CD4-positive, alpha-beta T cell treated with Interleukin-17A for 4 hours (primary cell): ENCODE measurements around the gene GNAQ.

Experiments
- DNase-seq: peaks from one replicate; pipeline ENCODE4 v3.0.0-alpha.2; 2020; ENCODE audit warnings: mixed read lengths

Gene GNAQ

DNA sequence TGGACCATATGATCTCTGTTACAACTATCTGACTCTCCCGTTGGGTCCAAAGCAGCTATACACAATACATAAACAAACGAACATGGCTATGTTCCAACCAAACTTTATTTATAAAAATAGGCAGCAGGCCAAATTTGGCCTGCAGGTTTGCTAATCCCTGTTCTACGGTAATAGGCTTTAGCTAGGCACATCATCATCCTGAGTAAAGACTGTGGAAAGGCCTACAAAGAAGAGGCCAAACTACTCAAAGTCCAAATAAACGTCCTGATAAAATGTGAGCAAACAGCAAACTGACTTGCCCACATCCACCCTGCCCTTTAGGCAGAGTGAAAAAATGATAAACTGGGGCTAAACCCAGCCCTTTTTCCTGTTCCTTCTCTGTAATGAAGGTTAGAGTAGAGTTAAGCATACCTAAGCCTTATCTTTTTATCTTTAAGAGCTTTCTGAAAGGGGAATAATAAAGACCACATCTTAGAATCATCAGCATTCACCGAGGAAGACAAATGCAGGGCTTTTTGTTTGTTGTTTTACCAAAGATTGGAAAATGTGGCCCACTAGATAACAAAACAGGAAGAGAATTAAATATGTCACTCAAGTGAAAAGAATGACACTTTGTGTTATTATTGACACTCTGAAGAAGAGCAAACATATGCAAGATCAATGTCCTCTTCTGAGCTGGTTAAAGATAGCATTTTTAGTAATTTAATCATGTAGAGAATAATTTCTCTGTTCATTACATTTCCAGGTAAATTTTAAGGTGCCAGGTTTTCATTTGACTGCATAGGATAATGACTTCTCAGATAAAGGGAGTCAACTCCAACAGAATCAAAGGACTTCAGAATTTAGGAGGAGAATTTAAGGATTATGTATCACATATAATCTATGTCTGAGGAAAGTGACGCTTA is 223.5 kb downstream of the GNAQ start:
- DNase-seq, result no peak

DNA sequence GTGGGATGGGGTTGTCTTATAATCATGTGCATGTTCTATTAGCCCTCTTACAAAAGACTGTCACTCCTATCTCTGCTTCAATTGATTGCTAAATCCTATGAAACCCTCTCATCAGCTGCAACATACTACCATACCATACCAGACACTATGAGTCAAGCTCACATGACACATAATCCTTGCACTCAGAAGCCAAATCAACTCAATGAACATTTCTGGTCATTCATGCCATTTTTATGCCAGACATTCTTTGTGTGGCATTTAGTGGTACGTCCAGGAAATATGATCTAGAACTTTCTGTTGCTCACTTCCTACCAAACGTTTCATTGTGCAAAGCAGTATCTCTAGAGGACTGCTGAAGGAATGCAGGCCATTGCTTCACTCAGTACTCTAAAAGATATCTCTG is 224.3 kb downstream of the GNAQ start:
- DNase-seq, result no peak

DNA sequence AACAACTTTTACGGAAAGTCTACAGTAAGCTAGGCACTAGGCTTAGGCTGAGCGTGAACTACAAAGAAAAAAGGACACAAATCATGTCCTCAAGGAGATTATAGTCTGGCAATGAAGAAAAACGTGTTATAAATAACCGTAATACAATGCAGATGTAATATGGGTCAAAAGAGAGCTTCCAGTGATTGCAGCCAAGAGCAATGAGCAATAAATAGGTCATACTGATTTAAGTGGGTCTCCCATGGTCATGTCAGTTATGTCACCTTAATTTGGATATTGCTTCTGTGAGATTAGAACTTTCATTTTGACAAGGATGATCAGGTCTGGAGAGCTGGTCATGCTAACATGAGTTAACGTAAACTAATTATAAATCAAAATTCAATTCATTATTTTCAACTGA is 224.9 kb downstream of the GNAQ start:
- DNase-seq, result no peak

DNA sequence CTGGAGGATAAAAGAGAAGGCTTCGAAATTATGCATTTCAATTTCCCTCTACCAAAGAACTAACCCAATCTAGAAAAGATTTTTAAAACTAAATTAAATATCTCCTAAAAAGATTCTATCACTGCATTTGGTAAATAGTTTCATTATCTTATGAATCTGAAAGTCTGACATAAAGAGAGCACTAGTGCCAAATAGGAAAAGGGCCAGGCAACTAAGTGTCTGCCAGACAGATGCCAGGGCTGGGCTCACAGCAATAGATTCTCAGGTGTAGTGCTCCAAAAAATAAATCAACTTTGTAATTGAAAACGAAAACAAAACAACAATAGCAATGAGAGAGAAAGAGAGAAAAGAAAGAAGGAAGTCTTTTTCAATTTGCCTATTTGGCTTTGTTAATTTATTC is 225.8 kb downstream of the GNAQ start:
- DNase-seq, result no peak

DNA sequence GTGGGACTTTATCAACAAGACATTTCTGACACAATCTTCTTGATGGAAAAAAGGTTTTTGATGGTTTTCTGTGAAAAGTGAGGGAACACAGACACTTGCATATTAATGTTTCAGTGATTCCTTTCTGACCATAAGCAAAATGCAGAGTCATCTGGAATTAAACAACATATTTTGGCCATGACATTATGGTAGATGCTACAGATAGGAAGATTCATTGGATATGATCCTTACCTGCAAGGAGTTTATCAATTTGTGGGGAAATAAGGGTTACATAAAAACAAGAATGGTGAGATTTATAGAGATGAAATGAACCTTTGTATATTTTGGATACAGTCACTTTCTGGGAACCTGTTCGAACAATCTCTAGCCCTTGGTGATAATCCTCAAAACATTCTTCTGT is 228.2 kb downstream of the GNAQ start:
- DNase-seq, result no peak

DNA sequence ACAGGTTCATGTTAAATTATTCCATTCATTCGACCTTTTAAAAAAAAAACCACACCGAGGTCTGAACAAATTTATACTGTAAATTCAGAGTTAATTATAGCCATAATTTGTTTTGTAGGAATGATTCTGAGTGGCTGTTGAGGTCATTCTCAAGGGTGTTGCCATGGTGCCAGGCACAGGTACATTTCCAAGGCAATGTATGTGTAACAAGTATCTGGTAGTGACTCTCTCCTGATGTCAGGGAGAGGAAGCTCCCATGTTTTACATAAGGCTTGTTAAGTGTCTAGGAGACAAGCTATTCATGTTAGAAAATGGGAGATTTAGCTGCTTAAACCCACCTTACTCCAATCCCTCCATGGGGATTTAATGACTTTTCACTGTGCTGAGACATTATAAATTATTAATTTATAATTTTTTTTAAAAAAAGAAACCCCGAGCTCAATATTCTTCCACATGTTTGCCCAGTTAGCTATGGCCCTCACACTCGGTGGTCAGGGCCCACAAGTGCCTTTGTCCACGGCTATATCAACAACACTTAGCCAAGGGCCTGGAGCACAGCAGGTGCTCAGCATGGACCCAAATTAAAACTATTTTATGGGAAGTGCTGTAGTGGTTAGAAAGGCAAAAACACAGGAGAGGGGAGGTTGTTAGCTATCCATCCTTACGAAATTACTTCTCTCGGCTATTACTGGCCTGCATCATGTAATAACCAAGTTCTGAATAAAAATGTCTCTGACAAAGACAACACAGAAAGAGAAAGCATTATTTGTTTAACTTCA is 228.9 kb downstream of the GNAQ start:
- no peak for DNase-seq

DNA sequence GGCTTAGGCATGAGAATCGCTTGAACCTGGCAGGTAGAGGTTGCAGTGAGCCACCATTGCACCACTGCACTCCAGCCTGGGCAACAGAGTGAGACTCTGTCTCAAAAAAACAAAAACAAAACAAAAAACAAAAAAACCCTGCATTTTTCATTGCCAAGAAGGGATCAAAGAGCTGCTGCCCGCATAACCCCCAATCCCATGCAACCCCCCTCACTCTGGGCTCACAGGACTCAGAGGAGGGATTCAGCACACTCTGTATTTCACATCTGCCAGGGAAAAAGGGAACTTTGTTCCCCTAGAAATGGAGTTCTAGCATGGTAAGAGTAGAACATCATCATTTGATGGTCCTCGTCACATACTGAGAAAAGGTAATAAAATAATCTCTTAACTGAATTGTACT is 229.5 kb downstream of the GNAQ start:
- DNase-seq, result no peak

DNA sequence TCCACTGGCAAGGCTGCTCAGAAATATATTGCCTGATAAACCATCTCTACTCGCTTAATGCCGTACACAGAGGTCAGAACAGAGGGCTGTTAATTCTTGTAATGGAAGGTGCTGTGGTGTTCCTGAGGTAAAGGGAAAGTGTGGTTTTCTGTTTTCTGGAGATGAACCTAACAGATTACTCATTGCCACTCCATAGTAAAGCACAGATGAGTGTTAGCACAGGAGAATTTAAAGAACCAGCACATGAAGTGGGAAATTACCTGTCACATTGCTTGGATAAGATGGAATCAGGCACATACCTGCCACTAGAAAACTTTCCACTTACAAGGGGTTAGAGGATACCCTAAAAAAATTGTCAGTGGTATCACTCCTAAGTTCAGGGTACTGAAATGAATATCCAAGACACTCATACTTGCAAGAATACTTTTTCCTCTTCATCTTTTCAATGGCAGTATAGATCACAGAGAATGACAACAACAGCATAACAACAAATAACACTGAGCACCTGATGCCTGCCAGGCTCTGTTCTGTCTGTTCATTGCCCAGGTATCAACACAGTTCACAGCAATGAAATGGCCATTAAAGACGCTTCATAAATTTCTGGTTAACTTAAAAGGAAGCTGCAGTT is 230.6 kb downstream of the GNAQ start:
- no peak for DNase-seq

DNA sequence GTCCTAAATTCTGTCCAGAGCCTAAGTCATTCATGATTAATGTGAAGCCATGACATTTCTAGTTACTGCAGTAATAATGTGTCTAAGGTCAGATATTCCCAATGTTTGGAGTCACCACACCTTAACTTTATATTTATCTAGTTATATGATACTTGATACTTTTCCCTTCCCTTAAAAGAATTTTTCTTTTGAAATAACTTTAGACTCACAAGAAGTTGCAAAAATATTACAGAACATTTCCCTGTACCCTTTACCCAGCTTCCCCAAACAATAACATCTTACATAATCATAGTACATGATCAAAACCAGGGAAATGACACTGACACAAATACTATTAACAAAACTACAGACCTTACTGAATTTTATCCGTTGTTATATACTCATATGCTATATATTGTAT is 233.5 kb downstream of the GNAQ start:
- no peak for DNase-seq

DNA sequence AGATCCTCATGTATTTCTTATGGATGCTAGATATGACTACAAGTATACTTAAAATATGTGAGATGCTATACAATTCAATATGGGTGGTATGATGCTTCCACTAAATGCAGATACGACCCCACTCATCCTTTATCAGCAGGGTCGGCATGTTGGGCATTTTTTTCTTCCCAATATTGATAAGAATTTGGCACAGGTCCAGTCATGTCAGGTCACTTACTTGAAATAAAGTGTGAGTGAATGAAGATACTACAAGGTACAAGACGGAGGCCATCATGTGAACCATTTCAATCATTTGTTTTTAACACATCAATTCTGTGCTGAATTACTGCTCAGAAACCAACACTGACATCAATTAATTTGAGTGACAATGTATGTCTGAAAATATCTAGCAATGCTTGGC is 236.6 kb downstream of the GNAQ start:
- no peak for DNase-seq

DNA sequence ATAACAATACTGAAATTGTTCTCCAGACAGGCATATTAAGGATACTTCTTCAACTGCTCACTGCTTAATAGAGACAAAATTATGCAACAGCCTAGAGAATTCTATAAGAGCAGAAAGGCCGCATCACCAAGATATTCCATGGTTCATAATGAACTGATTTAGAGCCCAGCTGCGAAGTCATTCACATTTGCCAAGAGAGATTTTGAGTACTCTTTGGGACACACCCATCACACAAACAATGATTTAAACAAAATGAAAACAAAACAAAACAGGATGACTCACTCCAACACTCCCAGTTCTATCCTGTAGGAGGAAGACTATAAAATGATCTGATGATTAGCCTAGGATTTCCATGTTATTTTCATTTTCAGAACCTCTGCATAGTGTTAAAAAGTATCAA is 237.8 kb downstream of the GNAQ start:
- DNase-seq, result no peak

DNA sequence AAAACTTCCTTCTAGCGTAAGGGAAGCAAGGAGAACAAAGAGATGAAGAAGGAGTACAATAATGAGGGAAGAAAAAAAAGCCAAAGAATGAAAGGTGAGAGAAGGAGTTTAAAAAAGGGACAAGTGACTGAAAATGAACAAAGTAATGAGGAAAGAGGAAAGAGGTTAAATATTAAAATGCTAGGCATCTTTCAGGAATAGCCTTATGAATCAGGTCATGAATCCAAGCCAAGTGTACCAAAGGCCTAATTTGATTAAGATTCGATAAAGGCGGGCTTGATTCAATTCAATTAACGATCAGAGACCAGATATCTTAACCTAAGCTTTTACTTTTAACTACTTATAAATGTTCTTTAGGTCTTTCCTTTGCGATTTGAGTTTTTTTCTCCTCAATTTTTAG is 241.7 kb downstream of the GNAQ start:
- no peak for DNase-seq

DNA sequence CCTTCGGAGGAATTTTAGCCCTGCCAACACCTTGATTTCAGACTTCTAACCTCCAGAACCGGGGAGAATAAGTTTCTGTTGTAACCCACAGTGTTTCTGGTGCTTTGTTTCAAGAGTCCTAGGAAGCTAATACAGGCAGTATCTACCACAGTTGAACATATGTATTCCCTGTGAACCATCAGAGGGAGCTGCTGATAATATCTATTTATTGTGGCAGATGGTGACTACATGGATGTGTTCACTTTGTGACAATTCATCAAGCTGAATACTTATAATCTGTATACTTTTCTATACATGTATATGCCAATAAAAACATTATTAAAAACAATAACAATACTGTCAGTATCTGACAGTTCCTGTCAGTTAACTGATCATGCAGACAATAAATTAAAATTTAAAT is 246.3 kb downstream of the GNAQ start:
- no peak for DNase-seq

DNA sequence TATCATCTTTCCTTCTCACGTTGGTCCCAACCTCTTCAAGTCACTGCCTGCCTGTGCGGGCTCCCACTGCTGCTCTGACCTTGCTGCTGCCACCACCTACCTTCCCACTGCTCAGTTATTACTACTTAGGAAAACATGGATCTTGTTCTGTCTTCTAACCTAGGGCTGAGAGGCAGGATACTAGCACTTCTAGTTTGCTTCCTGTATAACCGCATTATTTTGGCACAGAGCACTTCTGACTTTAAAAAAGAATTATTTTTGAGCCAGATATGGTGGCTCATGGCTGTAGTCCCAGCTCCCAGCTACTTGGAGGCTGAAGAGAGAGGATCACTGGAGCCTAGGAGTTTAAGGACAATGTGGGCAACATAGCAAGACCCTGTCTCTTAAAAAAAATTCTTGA is 248.1 kb downstream of the GNAQ start:
- DNase-seq, result no peak

DNA sequence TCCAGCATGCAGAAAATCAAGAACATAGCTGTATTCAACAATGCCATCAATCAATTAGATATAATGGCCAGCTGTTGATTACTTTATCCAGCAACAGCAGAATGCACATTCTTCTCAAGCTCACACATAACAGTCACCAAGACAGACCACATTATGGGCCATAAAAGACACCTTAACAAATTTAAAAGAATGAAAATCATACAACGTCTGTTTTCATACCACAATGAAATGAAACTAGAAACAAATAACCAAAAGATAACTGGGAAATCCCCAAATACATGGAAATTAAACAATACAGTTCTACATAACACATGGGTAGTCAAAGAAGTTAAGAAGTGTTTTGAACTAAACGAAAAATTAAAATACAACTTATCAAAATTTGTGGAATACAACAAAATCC is 252.6 kb downstream of the GNAQ start:
- no peak for DNase-seq

DNA sequence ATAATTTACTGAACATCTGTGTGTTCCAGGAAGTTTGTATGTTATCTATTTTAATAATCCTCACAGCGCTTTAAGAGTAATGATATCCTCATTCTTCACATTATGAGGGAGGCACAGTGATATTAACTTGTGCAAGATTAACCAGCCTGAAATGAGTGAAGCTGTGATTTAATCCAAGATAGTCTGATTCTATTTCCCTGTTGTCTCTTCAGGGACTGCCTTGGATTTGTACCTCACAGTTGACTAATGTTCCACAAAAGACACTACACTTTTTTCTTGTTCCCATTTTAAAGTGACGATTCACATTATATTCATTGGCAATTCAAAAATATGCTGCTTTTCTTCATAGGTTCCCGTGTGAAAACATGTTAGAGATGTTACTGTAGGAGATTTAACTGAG is 258.2 kb downstream of the GNAQ start:
- DNase-seq, result no peak

DNA sequence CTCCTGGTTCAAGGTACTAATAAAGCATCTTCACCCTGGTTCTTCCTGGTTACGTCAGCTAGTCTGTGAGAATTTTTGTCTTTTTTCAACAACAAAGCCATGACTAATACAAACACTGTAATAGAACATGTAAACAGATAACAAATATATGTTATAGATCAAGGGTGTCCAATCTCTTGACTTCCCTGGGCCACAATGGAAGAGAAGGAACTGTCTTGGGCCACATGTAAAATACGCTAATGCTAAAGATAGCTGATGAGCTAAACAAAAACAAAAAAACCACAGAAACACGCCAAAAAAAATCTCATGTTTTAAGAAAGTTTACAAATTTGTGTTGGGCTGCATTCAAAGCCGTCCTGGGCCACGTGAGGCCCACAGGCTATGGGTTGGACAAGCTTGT is 259.0 kb downstream of the GNAQ start:
- no peak for DNase-seq

DNA sequence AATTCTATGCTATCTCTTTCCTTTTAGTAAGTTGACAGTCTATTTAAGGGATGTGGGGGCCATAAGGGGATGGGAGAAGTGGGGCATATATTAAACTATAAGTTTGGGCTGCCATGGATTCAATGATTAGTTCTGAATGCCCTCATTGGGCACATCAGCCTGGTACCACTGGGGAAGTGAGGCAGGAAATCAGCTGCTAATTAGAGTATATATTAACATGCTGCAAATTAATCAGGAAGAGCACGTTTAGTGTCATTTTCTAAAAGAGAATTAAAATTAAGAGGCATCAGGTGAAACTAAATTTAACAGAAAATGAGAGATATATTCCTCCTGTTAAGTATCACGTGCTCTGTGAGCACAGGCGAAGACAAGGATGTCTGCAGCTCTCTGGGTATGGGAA is 260.4 kb downstream of the GNAQ start:
- DNase-seq, result no peak

DNA sequence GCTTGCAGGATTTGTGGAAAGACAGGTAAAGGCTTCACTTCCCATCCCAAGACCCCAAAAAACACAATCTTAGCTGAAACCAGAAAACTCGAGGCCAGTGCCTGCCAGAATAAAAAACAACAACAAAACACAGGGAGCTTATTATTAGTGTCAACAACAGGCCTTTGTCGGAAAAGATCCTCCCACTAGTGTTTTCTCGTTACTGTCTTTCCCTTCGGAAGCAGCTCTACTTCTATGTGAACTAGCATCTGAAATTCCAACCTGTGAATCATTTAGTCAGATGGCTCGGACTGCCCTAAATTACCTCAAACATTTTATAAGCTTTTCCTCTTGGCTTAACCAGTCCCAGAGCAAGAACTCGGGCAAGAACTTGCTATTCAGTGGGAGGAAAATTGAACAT is 261.3 kb downstream of the GNAQ start:
- DNase-seq, result no peak

DNA sequence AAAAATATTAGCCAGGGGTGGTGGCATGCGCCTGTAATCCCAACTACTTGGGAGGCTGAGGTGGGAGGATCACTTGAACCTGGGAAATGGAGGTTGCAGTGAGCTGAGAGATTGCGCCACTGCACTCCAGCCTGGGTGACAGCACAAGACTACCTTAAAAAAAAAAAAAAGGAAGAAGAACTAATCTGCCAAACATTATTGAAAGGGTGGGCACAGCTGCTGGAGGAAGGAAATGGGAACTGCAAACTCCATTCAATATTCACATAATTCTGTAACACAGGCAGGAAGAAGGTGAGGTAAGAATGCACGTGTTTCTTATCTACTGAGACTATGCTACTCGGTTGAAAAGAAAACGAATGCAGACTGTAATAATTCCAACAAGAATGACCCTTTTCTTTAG is 262.4 kb downstream of the GNAQ start:
- no peak for DNase-seq

DNA sequence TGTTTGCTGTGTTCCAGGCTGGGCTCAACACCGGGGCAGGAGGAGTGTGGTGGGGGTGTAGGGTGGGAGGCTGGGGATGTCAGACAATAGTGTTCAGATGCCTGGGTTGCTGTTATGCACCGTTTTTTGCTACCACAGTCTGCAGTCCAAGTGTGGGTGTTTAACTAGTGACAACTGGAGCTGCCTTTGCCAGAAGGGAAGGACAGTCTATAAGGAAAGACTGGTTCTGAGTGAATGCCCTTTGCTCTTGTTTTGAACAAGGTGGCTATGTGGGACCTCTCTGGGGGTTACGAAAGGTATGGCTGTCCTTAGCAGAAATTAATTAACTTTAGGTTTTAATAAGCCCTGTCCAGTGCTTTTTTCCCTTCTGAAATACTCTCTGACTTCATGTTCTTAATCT is 265.0 kb downstream of the GNAQ start:
- no peak for DNase-seq

DNA sequence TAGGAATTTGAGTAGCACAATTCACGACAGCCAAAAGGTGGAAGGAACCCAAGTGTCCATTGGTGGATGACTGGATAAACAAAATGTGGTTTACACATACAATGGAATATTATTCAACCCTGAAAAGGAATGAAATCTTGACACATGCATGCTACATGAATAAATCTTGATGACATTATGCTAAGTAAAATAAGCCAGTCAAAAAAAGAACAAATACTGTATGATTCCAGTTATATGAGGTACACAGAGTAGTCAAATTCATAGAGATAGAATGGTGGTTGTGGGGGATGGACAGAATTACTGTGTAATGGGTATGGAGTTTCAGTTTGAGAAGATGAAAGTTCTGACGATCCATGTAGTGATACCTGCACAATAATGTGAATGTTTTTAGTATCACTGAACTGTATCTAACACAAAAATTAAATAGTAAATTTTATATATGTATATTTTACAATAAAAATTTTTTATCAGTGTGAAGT is 265.8 kb downstream of the GNAQ start:
- DNase-seq, result no peak

DNA sequence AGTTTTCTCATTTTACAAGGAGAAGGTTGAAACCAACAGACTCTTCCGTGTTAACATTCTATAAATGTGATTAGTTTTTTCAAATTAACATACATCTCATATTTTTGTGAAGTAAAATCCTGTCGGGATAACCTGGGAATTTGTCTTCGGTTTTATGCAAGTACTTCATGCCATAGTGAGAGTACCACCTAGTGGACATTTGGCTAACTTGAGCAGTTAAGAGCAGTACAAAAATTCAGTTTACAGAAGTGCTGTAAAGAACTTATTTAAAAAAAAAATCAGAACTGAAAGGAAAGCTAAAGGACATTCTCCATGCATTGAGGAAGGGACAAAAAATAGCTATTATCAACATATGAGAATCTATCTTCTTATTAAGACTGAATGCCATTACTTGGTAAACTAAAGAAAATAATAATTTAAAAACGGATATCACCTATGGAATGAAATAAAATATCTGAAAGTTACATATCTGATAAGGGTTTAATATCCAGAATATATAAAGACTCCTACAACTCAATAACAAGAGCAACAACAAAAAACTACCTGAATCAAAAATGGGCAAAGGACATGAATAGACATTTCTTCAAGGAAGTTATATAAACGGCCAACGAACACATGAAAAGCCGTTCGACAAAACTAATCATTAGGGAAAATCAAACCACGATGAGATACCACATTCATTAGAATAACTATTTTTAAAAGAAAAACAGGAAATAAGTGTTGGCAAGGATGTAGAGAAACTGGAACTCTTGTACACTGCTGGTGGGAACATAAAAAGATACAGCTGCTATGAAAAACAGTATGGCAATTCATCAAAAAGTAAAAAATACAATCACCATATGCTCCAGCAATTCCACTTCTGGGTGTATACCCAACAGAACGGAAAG is 266.5 kb downstream of the GNAQ start:
- DNase-seq, result no peak
